GM12875 (cell line): Measurements from ENCODE around the gene CTSV.
A peak's percentile ranks its signal among the peaks of the same experiment; 100 is the strongest.
"Not testable (repeated sequence)": the region's sequence is repeated elsewhere in the genome, so short reads cannot be mapped to it uniquely, and the experiment has no call there.

Experiments
- H3K4me3 ChIP-seq: one replicate; pipeline ENCODE4 v1.5.1; 2011; ENCODE audit warnings: low read depth, low read length, control low read depth
- TF ChIP-seq, protein P1 (sequence below): IDR thresholded peaks from 2 replicates; pipeline ENCODE4 v1.5.1; 2011; ENCODE audit warnings: low read depth, mild to moderate bottlenecking, control low read depth, inconsistent platforms, low read length, moderate library complexity, borderline replicate concordance; ENCODE audit not compliant: insufficient read depth

Gene CTSV

DNA sequence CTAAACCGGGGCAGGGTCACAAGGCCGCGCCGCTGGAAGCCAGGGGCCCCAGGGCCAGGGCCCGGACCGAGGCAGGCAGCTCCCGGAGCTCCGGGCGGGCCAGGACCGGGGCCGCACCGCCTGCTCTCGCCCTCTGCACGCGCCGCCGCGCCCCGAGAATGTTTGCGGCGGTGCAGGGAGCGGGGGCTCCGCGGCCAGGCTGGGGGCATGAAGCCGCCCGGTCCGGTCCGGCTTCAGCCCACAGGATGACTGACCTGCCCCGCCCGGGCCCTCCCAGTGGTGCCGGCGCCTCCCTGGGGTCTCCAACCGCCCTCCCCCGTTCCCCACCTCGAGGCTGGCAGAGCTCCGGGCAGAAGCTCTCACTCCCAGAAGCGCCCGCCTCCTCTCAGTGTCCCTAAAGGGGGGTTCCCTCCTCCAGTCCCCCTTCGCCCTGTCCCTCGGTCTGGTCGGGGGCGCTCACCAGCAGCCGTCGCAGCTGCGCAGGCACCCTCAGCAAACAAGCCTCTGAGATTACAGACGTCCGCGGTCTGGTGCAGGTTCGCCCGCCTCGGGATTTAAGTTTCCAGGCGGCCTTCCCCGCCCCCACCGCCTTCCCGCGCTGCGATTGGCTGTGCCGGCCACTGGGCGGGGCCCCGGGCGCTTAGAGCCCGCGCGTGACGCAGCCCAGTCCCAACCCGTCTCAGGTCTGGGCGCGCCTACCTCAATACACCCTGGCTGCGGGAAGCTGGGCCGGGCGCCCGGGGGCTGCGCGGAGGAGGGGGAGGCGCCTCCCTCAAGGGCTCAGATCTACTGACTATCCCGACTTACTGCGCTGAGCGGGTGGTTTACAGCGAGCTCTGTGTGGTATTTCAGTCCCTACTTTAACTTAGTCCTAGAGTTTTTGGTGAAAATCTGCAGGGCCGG lies at the start of gene CTSV:
Gene CTSV (minus strand): TSS at position 532 of the 903 bp plus-strand sequence. CDS start 1,099 bp downstream, outside the sequence.
- TF ChIP-seq, protein P1, sequence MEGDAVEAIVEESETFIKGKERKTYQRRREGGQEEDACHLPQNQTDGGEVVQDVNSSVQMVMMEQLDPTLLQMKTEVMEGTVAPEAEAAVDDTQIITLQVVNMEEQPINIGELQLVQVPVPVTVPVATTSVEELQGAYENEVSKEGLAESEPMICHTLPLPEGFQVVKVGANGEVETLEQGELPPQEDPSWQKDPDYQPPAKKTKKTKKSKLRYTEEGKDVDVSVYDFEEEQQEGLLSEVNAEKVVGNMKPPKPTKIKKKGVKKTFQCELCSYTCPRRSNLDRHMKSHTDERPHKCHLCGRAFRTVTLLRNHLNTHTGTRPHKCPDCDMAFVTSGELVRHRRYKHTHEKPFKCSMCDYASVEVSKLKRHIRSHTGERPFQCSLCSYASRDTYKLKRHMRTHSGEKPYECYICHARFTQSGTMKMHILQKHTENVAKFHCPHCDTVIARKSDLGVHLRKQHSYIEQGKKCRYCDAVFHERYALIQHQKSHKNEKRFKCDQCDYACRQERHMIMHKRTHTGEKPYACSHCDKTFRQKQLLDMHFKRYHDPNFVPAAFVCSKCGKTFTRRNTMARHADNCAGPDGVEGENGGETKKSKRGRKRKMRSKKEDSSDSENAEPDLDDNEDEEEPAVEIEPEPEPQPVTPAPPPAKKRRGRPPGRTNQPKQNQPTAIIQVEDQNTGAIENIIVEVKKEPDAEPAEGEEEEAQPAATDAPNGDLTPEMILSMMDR: no peak
- peak within 1 kb of the TSS; percentile 6 for H3K4me3 ChIP-seq

DNA sequence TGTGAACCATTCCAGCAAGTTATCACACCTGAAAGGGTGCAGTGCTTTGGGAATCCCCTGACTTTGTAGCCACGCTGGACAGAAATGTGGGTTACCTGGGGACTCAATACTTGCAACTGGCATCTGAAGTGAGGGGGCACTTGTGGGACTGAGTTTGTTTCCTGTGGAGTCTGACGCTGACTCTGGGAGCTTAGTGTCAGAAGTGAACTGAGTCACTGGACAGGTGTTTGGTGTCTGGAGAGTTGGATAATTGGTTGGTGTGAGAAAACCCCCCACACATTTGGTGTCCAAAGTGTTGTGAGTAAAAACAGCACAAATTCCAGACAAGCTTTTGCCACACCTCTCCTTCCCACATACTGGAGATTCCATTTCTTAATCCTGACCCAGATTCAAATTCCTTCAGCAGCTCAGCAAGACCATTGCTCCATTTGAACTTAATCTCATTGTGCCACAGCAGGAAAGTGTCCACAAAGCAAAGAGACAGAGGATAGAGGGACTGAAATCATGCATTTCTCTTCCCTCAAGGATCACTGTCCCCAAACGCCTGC lies 48.8 kb upstream of the CTSV start:
- H3K4me3 ChIP-seq: not testable (repeated sequence)

DNA sequence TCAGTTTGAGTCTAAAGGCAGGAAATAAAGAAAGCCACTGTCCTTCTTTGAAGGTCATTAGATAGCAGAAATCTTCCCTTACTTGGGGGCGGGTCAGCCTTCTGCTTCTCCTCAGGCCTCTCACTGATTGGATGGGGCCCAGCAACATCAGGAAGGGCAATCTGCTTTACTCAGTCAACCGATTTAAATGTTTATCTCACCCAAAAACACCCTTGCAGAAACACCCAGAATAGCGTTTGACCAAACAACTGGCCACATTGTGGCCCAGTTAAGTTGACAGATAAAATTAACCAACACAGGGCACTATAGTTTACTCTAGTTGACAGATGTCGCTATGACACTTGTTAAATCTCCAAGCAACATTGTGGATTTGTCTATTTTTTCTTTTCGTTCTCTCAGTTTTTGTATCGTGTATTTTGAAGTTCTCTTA lies 45.6 kb upstream of the CTSV start:
- not testable (repeated sequence) for H3K4me3 ChIP-seq

DNA sequence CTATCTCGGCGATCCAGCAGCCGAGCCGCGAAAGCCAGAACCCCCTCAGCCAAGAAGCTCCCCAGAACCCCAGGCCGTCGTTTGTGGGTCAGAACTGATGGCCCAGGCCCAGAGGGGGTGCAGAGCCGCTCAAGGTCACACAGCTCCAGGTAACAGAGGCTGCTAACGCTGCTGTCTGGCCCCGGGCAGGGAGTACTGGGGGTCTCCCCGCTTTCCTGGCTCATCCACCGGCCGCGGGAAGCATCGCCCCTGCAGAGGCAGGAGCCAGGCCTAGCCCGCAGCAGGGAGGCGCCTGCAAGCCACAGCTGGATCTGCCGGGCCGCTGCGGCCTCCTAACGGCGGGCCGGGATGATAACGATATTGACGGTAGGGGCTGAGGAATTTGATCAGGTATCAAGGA lies 39.4 kb upstream of the CTSV start:
- TF ChIP-seq, protein P1: no peak
- no peak overlapping the region for H3K4me3 ChIP-seq

- no peak overlapping the region for H3K4me3 ChIP-seq
- TF ChIP-seq, protein P1: no peak
Measured at GRCh38 chr9:97077452-97078295, 38.7 kb upstream of the CTSV start.

- not testable (repeated sequence) for H3K4me3 ChIP-seq
Measured at GRCh38 chr9:97076731-97077451, 37.9 kb upstream of the CTSV start.

- no peak overlapping the region for H3K4me3 ChIP-seq
- TF ChIP-seq, protein P1: no peak
Measured at GRCh38 chr9:97076238-97076637, 37.3 kb upstream of the CTSV start.

DNA sequence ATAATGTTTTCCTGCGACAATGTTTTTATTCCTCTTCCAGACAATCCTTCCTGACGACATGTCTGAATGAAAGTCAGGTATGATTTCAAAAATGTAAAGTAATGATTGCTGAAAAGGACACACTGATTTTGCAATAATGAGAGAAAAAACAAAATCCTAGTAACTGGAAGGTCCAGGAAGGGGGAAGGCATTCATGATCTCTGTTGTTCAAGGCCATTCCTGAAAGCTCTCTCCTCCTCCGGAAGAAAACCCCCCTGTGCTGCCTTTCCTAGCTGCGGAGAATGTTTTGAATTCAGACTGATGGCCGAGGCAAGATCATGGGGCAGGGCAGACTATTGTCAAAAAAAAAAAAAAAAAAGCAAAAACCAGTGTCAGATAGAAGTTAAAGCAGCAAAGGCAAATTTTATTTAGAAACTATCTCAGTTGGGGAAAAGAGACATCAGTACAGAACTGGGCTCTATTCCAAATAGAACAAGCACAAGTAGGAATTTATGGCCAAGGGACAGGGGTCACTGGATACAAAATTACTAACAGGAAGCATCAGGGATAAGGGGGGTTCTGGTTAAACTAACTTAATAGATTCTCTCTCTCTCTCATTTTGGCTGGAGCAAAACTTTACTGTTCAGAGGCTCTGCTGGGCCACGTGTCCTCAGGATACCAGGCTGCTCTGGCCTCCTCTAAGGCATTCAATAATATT lies 36.5 kb upstream of the CTSV start:
- TF ChIP-seq, protein P1: no peak

More for the DNA sequence above, 36.5 kb upstream of the CTSV start:
- H3K4me3 ChIP-seq: no peak overlapping the region
